HG03520 (cell line): ENCODE results near the gene ISCU.
"Not testable (repeated sequence)": the region's sequence is repeated elsewhere in the genome, so short reads cannot be mapped to it uniquely, and the experiment has no call there.

Experiments
- ATAC-seq: cut with Tn5 transposase; IDR thresholded peaks from one replicate; pipeline ENCODE4 v1.9.1; 2021; ENCODE audit warnings: mild to moderate bottlenecking, moderate library complexity; ENCODE audit not compliant: unreplicated experiment

Gene ISCU

DNA sequence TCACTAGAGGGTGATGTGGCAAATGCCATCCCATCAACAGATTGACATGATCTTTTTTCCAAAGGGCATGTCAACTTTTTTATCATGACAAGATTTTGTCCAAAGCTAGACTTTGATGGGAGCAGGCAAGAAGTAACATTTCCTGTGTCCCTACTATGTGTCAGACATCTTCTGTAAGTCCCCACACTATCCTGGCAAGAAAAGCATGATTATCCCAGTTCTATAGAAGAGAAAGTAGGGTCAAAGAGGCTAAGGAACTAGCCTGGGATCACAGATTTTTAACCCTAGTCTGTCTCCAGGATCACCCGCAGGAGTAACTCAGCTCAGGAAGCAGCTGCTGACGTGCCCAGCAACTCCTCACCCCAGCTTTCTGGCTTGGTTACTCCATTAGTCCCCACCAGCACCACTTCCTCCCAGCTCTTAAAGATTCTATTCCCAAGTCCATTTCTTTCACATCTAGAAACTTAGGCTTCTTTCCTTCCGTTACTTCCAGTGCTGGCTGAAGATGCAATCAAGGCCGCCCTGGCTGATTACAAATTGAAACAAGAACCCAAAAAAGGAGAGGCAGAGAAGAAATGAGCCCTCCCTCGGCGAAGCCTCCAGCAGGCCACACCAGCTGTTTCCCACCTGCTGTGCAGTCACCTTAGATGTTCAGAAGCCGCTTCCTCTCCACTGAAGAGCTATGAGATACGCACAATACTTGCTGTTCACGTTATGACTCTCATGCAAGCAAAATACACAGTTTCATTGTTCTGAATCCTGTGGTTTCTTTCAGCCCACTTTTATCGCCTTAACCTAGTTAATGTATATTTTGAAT lies 6.2 kb downstream of the ISCU start:
- peak; percentile 75 for ATAC-seq

DNA sequence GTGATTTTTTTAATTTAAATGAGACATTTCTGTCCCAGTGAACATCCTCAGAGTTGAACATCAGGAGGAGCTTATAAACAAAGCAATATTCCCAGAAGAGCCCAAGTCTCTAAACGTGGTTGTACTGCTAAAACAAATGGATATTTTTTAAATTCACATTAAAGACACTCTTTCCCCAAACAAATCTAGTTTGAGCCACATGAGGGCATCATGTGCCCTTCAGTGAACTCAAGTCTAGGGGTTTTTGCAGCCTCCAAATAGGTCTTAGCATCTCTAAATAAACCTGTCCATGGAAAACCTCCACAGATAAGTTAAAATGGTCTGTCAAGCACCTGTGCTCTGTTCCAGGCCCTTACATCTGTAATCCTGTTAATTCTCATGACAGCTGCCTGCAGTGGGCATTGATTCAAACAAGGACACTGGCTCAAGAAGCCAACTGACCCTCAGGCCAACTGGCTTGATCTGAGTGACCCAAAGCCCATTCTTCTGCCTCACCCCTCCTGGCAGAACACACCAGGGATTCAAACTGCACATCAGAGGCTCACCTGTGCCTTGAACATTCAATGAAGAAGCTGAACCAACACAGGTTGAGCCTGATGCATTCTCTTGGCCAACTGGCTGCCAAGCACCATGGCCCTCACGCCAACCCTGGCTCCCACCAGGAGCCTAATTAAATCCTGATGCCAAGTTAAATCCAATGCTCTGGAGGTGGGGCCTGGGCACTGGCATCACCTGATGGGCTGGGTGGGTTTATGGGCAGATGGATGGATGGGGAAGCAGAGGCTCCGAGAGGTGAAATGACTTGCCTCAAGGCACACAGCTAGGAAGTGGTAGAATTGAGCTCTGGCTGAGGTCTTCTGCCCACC lies 8.6 kb downstream of the ISCU start:
- no peak for ATAC-seq

DNA sequence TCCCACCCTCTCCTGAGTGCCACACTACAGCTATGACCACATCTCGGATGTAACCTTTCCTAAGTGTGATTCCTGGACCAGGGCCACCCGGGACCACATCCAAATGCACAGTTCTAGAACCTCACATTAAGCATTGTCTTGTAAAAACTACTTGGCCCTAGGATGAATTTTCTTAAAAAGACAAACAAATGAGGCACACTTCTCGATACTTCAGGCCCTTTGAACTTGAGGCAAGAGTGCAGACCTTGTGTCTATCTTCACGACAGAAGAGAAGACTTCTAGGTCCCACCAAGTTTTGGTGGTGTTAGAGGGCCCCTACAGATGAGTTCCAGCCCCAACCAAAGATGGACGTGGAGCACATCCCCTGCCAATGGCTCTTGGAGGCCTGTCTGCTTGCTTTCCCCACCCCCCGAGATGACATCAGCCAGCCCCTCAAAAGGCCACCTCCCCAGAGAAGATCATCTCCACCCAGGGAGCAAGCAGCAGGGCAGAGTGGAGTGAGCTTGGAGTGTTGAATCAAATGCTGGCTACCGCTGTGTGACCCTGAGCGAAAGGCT lies 9.3 kb downstream of the ISCU start:
- no peak for ATAC-seq

DNA sequence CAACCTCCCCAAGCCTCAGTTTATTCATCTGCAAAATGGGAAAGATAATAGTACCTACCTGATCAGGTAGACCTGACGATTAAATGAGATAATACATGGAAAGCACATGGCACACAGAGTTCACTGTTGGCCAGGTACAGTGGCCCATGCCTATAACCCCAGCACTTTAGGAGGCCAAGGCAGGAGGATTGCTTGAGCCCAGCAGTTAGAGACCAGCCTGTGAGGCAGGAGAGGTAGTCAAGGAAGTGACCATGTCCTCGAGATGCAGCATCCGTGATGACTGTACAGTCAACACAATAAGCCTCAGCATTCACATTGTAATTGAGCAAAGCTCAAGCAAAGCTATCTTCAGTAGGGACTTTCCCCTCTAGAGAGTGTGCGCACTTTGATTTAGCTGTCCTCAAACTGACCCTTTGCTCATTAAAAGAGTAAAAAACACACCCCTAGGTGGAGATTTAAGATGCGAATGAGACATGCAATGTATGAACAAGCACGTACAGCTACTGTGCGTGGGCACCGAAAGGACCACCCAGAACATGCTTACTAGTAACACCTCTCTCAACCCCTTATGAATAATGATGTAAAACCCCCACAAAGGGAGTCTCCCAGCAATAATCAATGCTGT lies 9.9 kb downstream of the ISCU start:
- no peak for ATAC-seq

DNA sequence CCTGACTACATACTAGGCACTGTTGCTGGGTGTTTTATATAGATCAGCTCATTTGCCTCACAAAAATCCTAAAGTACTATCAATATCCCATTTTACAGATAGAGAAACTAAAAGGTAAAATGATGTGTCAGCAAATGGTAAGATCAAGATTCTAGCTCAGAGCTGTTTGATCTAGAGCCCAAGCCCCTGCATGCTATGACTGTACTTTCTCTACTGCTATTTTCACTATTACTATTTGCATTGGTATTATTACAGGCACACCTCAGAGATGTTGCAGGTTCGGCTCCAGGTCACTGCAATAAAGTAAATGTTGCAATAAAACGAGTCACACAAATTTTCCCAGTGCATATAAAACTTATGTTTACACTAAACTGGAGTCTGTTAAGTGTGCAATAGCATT lies 10.9 kb downstream of the ISCU start:
- ATAC-seq: no peak

DNA sequence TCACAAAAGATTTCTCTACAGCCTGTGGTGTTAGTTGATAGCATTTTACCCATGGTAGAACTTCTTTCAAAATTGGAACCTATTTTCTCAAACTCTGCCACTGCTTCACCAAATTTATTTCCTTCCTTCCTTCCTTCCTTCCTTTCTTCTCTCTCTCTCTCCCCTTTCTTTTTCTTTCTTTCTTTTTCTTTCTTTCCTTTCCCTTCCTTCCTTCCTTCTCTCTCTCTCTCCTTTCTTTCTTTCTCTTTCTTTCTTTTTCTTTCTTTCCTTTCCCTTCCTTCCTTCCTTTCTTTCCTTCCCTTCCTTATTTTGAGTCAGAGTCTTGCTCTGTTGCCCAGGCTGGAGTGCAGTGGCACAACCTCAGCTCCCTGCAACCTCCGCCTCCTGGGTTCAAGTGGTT lies 11.9 kb downstream of the ISCU start:
- ATAC-seq: not testable (repeated sequence)

DNA sequence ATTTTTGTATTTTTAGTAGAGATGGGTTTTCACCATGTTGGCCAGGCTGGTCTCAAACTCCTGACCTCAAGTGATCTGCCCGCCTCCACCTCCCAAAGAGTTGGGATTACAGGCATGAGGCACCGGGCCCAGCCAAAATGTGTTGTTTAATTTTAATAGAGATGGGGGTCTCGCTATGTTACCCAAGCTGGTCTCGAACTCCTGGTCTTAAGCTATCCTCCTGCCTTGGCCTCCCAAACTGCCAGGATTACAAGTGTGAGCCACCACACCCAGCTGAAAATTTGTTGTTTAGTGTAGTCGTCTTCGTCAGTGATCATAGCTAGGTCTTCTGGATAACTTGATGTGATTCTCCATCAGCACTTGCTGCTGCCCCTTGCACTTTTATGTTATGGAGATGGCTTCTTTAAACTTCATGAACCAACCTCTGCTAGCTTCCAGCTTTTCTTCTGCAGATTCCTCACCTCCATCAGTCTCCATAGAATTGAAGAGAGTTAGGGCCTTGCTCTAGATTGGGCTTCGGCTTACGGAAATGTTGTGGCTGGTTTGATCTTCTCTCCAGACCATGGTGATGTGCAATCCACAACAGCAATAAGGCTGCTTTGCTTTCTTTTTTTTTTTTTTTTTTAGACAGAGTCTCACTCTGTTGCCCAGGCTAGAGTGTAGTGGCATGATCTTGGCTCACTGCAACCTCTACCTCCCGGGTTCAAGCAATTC lies 13.0 kb downstream of the ISCU start:
- ATAC-seq: no peak

DNA sequence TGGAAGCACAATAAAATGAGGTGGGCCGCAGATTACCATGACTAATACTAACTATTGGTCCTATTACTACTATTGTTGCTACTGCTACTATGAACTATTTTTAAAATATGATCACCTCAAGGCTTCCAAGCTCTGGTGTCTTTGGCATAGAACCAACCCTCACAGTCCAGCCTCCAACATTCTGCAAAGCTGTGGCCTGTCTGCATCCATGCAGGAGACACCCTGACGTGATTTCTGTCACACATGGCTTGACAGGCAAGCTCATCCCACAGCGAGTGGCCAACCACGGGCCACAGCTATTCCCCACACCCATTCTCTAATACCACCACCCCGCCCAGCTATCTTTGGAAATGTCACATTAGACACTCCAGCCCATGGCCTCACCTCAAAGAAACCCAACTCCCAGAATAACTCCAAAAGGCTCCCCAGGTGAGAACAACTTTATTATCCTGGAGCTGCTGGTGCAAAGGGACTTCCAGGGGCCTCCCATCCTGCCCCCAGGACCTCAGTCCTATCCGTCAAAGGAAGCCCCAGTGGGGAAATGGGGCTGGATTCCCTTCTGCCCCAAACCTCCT lies 14.4 kb downstream of the ISCU start:
- no peak for ATAC-seq

DNA sequence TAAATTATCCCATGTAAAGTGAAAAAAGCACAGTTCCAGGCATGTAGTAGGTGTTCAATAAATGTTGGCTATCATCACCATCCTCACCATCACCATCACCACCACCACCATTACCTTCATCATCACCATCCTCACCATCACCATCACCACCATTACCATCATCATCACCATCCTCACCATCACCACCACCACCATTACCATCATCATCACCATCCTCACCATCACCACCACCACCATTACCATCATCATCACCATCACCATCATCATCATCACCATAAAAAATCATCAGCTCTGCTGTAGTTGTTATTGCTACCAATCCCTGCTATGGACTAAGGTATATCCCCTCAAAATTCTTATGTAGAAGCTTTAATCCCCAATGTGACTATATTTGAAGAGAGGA lies 15.1 kb downstream of the ISCU start:
- no peak for ATAC-seq

DNA sequence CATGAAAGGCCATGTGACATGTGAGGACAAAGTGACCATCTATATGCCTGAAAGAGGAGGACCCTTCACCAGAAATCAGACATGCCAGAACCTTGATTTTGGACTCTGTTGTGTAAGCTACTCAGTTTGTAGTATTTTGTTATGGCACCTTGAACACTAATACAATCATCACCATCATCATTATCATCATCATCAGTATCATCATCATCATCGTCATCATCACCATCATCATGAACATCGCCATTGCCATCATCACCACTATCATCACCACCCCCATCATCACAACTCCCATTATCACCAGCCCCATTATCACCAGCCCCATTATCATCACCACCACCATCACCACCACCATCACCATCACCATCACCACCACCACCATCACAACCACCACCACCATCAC lies 15.9 kb downstream of the ISCU start:
- ATAC-seq: no peak

DNA sequence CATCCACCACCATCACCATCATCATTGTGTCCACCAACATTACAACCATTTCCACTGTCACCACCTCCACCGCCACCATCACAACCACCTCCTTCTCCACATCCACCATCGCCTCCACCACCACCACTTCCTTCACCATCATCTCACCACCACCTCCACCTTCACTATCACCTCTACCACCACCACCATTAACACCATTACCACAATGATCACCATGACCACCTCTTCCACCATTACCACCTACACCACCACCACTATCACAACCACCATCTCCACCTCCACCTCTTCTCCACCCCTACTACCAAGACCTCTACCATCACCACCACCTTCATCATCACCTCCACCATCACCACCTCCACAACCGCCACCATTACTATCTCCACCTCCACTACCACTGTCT lies 16.4 kb downstream of the ISCU start:
- ATAC-seq: no peak

DNA sequence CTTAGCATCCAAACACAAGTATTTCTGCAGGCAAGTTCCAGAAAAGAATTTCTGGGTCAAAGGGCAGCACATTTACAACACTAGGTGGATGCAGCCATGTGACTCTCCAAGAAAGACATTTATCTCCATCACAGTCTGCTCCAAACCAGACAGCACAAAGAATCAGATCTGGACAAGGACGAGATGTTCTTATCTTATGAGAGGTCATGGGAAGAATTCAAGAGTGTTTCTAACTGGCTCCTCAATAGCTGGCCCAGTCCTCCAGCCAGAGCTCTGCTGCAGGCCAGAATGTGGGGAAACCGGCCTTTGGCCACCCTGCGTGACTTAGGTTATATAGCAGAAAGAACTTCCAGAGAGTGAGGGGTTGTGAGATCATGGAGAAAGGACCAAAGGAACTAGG lies 18.1 kb downstream of the ISCU start:
- no peak for ATAC-seq

DNA sequence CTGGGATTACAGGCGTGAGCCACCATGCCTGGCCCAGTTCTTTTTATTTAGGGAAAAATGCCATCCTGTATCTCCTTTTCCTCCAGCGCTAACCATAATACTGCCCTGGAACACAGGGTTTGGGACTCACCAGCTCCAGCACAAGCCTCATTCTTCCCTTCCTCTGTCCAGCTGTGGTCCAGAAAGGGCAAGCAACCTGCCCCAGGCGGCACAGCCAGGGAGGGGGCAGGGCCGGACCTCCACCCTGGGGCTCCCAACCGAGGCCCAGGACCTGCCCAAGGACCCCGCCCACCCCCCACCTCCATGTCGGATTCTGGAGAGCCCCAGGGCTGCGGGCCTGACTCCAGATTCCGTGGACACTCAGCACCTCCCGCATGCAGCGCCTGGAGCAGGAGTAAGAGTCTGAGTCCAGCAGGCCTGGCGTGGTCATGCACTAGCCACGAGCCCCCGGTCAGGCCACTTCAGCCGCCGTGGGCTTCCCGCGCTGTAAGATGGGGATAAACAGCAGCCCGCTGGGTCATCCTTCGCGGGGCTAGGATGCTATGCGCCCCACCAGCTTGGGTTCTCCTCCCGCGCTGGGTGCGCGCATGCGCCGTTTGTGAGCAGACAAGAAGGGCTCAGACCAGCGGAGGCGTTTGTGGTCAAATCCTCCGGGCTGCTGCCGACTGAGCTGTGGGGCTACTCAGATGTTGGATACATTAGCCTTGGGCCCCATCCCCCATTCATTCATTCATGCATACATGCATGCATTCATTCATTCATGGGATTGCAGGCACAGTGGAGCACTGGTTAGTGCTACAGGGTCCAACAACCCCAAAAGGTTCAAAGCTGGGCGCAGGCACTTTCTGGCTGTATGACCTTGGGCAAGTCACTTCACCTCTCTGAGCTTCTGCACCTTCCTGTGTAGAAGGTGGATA lies 19.2 kb downstream of the ISCU start:
- no peak for ATAC-seq

DNA sequence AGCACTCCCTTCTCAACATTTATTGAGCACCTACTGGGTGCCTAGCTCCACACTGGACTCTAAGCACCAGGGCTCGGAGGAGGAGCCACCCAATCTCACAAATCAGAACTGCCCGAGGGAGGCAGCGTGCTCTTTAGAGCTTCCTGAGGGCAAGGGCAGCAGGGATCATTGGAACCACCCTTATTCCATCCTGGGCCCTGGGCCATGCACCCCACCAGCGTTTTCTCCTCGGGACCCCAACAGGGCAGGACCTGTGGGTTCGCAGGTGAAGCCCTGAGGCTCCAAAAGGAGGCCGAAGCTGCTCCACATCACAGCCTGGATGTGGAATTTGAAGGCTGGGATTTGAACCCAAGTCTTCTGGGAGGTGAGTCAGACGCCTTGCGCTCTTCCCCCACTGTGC lies 20.1 kb downstream of the ISCU start:
- ATAC-seq: no peak

DNA sequence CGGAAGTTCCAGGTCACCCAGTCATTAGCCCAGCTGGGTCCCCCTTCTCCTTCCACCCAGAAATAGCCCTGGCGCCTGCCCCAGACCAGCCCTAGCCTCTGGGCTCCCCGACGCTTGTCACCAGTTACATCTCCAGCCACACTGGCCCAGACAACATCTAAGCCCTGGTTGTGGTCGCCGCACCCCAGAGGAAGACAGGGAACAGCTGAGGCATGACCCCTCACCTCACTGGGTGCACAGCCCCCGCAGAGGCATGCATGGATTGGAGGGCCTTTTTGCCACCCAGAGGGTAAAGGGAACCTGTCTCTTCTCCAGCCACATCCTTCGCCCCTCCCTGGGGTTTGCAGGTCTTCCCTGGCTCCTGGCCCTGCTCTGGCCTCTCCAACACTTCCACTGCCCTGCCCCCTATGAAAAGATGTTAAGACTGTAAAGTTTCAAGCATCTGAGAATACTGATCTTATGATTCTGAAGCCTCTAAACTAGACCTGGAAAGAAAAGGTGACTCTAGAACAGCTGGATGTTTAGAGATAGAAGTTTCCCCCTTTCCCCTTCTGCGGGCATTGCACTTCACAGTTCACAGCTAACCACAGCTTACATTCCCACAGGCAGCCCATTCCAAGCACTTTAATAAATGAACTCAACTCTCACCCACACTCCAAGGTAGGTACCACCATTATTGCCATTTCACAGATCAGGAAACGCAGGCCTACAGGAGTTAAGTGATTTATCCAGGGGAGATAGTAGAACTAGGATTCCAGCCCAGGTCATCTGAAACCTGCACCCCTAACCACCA lies 20.8 kb downstream of the ISCU start:
- no peak for ATAC-seq

DNA sequence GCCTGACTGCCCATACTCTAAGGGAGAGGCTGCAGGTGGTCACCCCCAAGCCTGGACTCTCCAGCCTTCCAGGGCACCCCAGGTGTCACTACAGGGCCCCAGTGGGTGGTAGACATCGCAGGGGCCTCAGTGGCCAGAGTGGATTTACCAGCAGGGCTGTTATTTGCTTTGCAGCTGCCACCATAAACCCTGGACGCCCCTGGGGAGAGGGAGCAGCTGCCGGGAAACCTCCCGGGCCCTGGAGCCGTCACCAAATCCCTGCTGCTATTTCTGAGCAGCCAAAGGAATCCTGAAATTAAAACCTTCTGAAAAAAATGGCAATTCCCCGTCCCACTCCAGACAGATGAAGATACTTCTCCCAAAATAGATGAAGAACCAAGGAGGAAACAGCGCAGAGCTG lies 21.6 kb downstream of the ISCU start:
- no peak for ATAC-seq

DNA sequence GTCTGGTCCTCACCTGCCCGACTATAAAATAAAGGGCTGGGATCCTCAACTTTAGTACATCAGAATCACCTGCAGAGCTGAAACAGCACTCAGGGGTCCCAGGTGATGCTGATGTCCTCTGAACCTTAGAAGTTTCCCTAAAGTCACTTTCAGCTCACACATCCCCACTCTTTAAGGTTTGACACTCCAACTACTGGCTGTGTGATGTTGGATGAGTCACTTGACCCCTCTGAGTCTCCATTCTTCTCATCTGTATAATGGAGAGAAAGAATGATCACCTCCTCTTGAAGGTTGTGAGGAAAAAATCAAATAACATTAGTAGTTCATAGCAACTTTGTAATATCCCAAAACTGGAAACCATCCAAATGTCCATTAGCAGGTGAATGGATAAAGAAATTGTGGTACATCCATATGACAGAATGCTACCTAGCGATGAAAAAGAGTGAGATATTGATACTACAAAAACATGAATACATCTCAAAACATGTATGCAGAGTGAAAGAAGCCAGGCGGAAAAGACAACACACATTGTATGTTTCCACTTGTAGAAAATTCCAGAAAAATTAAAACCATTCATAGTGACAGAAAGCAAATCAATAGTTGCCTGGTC lies 22.2 kb downstream of the ISCU start:
- ATAC-seq: no peak

DNA sequence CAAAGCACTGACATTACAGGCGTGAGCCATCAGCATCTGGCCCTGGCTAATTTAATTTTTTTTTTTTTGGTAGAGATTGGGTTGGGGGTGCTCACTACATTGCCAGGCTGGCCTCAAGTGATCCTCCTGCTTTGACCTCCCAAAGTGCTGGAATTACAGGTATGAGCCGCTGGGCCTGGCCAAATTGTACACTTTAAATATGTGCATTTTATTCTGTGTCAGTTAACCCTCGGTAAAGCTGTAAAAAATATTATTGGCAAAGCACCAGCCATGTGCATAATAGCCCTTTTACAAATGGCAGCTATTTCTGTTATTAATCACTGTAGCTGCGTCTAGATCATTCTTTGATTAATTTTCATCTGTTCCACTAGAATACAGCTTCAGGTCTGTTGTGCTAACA lies 23.5 kb downstream of the ISCU start:
- no peak for ATAC-seq
